Measurements from ENCODE around the gene EGFL7.

GRCh38 chr9:136620441-136621018 is 42.2 kb upstream of the EGFL7 start:
- no peak for TF ChIP-seq CTCF (IDR thresholded peaks at IDR 0.05)
- TF ChIP-seq E2F5 (CRISPR knock-in tag; IDR thresholded peaks at IDR 0.05), result no peak
- TF ChIP-seq IRF1 (CRISPR knock-in tag; IDR thresholded peaks at IDR 0.05), result no peak
- TF ChIP-seq SMAD3 (CRISPR knock-in tag; IDR thresholded peaks at IDR 0.05; ENCODE audit: borderline replicate concordance), result no peak
- TF ChIP-seq JUN (CRISPR knock-in tag; IDR thresholded peaks at IDR 0.05), result no peak
- no peak for TF ChIP-seq ELF4 (CRISPR knock-in tag; IDR thresholded peaks at IDR 0.05; ENCODE audit: low read depth)
- no peak for TF ChIP-seq USF2 (CRISPR knock-in tag; IDR thresholded peaks at IDR 0.05)
- TF ChIP-seq NFE2L1 (CRISPR knock-in tag; IDR thresholded peaks at IDR 0.05), result no peak
- TF ChIP-seq CREB1 (CRISPR knock-in tag; IDR thresholded peaks at IDR 0.05), result no peak
- TF ChIP-seq MYBL2 (CRISPR knock-in tag; IDR thresholded peaks at IDR 0.05), result no peak
- no peak for TF ChIP-seq SP1 (CRISPR knock-in tag; conservative IDR thresholded peaks at IDR 0.05)
- no peak for TF ChIP-seq IRF2 (CRISPR knock-in tag; IDR thresholded peaks at IDR 0.05; ENCODE audit: borderline replicate concordance, low read depth)
- no peak for TF ChIP-seq AFF4 (CRISPR knock-in tag; IDR thresholded peaks at IDR 0.05; ENCODE audit: borderline replicate concordance)
